Esophagus muscularis mucosa (tissue), 4 donors: Measurements from ENCODE around the gene ERBB2. TPM values are rescaled to one million over a fixed set of nuclear protein-coding genes. Genes with fewer than 3 reads are reported as not detected.

ENCODE experiments used
- DNase-seq: peaks from one replicate; pipeline ENCODE4 v3.0.0-alpha.2; 2017; ENCODE audit errors: extremely low spot score
- H3K27ac ChIP-seq, 4 donors: fragments of 200-600 bp; sonication (generic); replicated peaks in 1 of 4; 1 replicate in 3 of 4; 2 replicates in 1 of 4; pipeline ENCODE4 v1.5.1; 2016 to 2019; ENCODE audit warnings: mild to moderate bottlenecking in 1 of 4
- H3K27me3 ChIP-seq, 4 donors: fragments of 200-600 bp; sonication (generic); one replicate each; pipeline versions ENCODE4 v1.5.1 to v1.6.0; 2016 to 2019
- H3K36me3 ChIP-seq, 4 donors: fragments of 200-600 bp; sonication (generic); one replicate each; pipeline ENCODE4 v1.5.1; 2016 to 2019
- H3K4me1 ChIP-seq, 4 donors: fragments of 200-600 bp; sonication (generic); one replicate each; pipeline ENCODE4 v1.5.1; 2016 to 2019
- H3K4me3 ChIP-seq, 4 donors: fragments of 200-600 bp; sonication (generic); 1 replicate in 2 of 4; 2 replicates in 2 of 4; pipeline ENCODE4 v1.5.1; 2016 to 2019; ENCODE audit warnings: mild to moderate bottlenecking in 4 of 4, moderate library complexity in 1 of 4
- H3K9me3 ChIP-seq, 4 donors: fragments of 200-600 bp; sonication (generic); 1 replicate in 3 of 4; 2 replicates in 1 of 4; pipeline ENCODE4 v1.5.1; 2016 to 2019
- EP300 ChIP-seq: sonication (generic); formaldehyde crosslinking; IDR thresholded peaks from one replicate; pipeline ENCODE4 v1.6.1; 2017; ENCODE audit warnings: antibody characterized with exemption
- POLR2A ChIP-seq: fragments of 450-650 bp; IDR thresholded peaks from one replicate; pipeline ENCODE4 v1.6.1; 2017; ENCODE audit warnings: antibody characterized with exemption, moderate library complexity, mild to moderate bottlenecking, low read depth
- POLR2AphosphoS5 ChIP-seq, 2 donors: sonication (generic); formaldehyde crosslinking; IDR thresholded peaks; one replicate each; pipeline ENCODE4 v1.6.1; 2017; ENCODE audit warnings: antibody characterized with exemption in 2 of 2
- WGBS: methylation state at CpG from one replicate; pipeline ENCODE4 v1.1.5; 2018; 5-methylcytosine and 5-hydroxymethylcytosine counted together
- intact Hi-C: fragments of 100-400 bp; cut with DNase I; formaldehyde crosslinking; loops from one replicate; pipeline ENCODE4 v1.15.1; 2023
- total RNA-seq, 4 donors: library from RNA; depleted of rRNA; stranded (reverse); fragments of >200 nt; gene quantifications; one replicate each; pipeline versions ENCODE4 v1.1.0 to v1.2.1, GENCODE V29; 2016
- TF ChIP-seq, protein P1 (sequence below), 3 experiments: fragments of 200-600 bp in 2 of 3; fragments of 450-650 bp in 1 of 3; sonication (generic) in 2 of 3; IDR thresholded peaks; one replicate each; pipeline ENCODE4 v1.5.1; 2017 to 2019; ENCODE audit warnings: antibody characterized with exemption in 3 of 3, mild to moderate bottlenecking in 2 of 3, moderate library complexity in 1 of 3

Gene ERBB2
- total RNA-seq, 4 donors from 2014 or later: 36.8 to 67.7 (median 57.7) TPM

DNA sequence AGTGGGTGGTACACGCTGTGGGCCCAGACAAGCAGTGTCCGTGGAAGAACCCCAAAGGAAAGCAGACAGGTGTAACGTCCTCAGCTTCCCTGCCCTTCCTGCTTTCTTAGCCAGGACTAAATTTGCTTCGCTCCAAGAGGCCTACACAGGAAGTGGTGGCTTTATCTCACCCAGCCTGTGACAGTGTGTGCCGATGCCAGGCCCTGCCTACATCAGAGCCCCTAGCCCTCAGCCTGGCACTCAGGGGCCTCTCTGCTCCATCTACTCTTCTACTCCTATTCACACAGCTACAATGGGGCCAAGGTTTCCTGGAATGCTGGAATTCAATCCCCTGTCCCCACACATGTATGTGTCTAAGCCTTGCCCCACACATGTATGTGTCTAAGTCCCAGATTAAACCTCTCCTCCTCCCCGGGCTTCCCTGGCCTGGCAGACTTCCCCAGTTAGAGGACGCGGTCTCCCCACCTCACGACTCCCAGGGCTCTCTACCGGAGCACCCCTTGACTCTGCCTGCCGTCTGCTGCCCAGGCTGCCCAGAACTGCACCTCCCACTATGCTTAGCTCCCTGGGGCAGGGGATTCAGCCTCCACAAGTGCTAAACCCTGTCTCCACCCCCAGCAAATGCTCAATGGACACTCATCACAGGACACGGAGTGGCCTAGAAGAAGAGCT is 20.2 kb upstream of the ERBB2 start:
- no peak overlapping the region for H3K4me3 ChIP-seq
- TF ChIP-seq POLR2A (no peak), POLR2AphosphoS5 (IDR thresholded peaks at IDR 0.05) (no peak), EP300 (no peak)
- TF ChIP-seq, protein P1, sequence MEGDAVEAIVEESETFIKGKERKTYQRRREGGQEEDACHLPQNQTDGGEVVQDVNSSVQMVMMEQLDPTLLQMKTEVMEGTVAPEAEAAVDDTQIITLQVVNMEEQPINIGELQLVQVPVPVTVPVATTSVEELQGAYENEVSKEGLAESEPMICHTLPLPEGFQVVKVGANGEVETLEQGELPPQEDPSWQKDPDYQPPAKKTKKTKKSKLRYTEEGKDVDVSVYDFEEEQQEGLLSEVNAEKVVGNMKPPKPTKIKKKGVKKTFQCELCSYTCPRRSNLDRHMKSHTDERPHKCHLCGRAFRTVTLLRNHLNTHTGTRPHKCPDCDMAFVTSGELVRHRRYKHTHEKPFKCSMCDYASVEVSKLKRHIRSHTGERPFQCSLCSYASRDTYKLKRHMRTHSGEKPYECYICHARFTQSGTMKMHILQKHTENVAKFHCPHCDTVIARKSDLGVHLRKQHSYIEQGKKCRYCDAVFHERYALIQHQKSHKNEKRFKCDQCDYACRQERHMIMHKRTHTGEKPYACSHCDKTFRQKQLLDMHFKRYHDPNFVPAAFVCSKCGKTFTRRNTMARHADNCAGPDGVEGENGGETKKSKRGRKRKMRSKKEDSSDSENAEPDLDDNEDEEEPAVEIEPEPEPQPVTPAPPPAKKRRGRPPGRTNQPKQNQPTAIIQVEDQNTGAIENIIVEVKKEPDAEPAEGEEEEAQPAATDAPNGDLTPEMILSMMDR (IDR thresholded peaks at IDR 0.05): no peak
- H3K27ac ChIP-seq: no peak overlapping the region
- WGBS: 83% methylated on average over 10 of the region's 12 CpGs
- peaks cover 0 to 56% (median 27%) of the 10 kb centered on the region in 4 donors for H3K36me3 ChIP-seq
- intact Hi-C loops: no loop called here
- H3K4me1 ChIP-seq: peaks cover 32 to 46% (median 37%) of the 10 kb centered on the region in 4 donors
- no peaks in the 10 kb centered on the region for H3K9me3 ChIP-seq
- DNase-seq: no peak
- no peaks in the 10 kb centered on the region for H3K27me3 ChIP-seq

DNA sequence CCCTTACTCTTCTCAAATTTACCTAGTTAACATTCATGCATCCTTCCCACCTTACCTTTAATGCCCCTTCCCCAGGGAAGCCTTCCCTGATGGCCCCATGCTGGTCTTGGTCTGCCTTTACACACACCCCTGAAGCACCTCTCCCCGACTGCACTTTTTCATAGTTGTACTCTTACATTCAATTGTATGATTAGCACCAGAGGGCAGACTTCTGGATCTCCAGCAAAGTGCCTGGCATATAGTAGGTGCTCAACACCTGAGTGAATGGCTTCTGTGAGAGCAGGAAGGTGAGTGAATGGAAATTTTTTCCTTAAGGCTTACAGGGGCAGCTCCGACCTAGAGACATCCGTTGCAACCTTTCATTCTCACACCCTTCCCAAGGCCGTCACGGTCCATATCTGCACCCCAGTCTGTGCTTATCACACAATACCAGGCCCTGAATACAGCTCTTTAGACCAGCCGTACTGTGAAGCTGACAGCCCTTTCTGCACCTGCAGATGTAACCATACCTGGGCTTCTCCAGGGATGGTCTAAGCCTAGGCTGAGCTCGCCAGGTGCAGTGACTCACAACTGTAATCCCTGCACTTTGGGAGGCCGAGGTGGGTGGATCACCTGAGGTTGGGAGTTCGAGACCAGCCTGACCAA is 16.4 kb upstream of the ERBB2 start:
- DNase-seq: no peak
- H3K36me3 ChIP-seq: peaks cover 0 to 62% (median 34%) of the 10 kb centered on the region in 4 donors
- intact Hi-C loops: no loop called here
- WGBS: 94% methylated on average over 9 of the region's 9 CpGs
- no peaks in the 10 kb centered on the region for H3K27me3 ChIP-seq
- no peak for TF ChIP-seq POLR2AphosphoS5 (IDR thresholded peaks at IDR 0.05)
- no peak for TF ChIP-seq EP300
- no peak for TF ChIP-seq POLR2A
- TF ChIP-seq, protein P1 (IDR thresholded peaks at IDR 0.05): no peak
- no peak overlapping the region for H3K27ac ChIP-seq
- no peak overlapping the region for H3K4me3 ChIP-seq
- H3K9me3 ChIP-seq: no peaks in the 10 kb centered on the region
- peaks cover 9 to 17% (median 15%) of the 10 kb centered on the region in 4 donors for H3K4me1 ChIP-seq

DNA sequence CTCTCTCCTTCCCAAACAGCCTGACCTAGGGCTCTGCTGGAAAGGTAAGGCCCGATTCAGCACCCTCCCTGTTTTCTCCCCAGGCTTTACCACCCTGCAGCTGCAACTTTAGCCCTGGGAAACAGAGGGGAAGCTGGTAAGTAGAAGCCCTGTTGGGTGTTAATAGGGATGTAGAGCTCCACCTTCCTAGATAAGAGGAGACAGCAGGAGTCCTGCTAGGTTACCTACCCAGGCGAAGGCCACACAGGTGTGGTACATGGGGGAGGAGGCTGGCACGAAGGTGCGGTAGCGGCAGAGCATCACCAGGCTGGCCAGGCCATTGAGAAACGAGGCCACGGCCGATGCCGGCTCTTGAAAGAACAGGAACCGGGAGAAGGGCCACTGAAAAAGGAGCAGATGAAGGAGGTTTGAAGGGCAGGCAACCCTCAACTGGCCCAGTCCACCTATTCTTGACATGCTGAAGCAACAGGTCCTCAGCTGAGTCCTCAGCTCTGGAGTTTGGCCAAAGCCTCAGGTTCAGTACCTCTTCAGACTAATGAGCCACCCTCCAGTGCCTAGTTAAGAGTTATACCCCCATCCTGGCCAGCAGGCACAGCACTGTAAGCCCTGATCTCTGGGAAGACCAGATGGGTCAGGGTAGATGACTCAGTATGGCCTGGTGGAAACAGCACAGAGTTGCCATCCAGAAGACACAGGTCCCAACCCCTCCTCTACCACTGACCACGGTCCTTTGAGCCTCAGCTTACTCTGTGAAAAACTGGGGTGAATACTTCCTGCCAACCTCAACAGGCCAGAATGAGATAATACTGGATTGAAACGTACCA is 15.3 kb upstream of the ERBB2 start:
- H3K27ac ChIP-seq: no peak overlapping the region
- H3K4me3 ChIP-seq: no peak overlapping the region
- no peak for DNase-seq
- peaks cover 15 to 22% (median 18%) of the 10 kb centered on the region in 4 donors for H3K4me1 ChIP-seq
- H3K9me3 ChIP-seq: no peaks in the 10 kb centered on the region
- TF ChIP-seq EP300: no peak
- no peak for TF ChIP-seq POLR2A
- TF ChIP-seq, protein P1 (IDR thresholded peaks at IDR 0.05): no peak
- TF ChIP-seq POLR2AphosphoS5 (IDR thresholded peaks at IDR 0.05): no peak
- peaks cover 0 to 53% (median 34%) of the 10 kb centered on the region in 4 donors for H3K36me3 ChIP-seq
- H3K27me3 ChIP-seq: no peaks in the 10 kb centered on the region
- 93% methylated on average over 12 of the region's 12 CpGs for WGBS
- intact Hi-C loops: loop anchor here (5.0 kb wide), 1 partner anchor 43 kb away; no protein-coding TSS in a partner anchor

DNA sequence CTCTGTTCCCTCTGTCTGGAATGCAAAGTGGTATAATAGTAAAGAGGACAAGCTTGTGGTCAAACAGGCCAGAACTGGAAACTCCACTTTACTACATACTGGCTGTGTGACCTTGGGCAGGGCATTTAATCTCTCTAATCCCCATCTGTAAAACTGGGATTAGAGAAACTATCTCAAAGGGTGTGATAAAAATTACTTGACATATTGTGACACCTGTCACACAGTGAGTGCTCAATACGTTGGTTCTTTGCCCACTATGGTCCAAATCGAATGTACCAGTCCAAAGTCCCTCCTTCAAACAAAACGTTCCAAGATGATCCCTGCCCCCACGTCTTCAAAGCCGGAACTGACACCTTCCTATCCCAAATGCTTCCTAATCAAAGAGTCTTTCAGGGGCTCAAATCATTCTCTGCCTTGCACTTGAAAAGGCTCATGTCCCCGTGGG is 12.7 kb upstream of the ERBB2 start:
- TF ChIP-seq EP300 (no peak), POLR2AphosphoS5 (IDR thresholded peaks at IDR 0.05) (no peak), POLR2A (no peak)
- TF ChIP-seq, protein P1 (IDR thresholded peaks at IDR 0.05): no peak
- peaks cover 11 to 22% (median 17%) of the 10 kb centered on the region in 4 donors for H3K4me1 ChIP-seq
- peak overlapping the region; percentile 68 to 81 (median 72) for H3K4me3 ChIP-seq
- H3K36me3 ChIP-seq: peaks cover 0 to 32% (median 26%) of the 10 kb centered on the region in 4 donors
- H3K27ac ChIP-seq: peak overlapping the region; percentile 83 to 91 (median 86)
- no peaks in the 10 kb centered on the region for H3K9me3 ChIP-seq
- no peak for DNase-seq
- intact Hi-C loops: loop anchor here (5.0 kb wide), 1 partner anchor 40 kb away; no protein-coding TSS in a partner anchor
- H3K27me3 ChIP-seq: no peaks in the 10 kb centered on the region
- 59% methylated on average over 6 of the region's 6 CpGs for WGBS
